ENCODE measurements around the gene PTPRE.

- TF ChIP-seq POLR2AphosphoS5 (IDR thresholded peaks at IDR 0.05; ENCODE audit: low read depth, low read length): no peak
- no peak for TF ChIP-seq REST (IDR thresholded peaks at IDR 0.05; ENCODE audit: insufficient read depth in 1 of 2, low read depth in 2 of 2, low read length in 2 of 2)
- no peak for TF ChIP-seq SIN3A (IDR thresholded peaks at IDR 0.05; ENCODE audit: borderline replicate concordance, insufficient read depth, low read length)
- no peak for TF ChIP-seq TAF1 (IDR thresholded peaks at IDR 0.05; ENCODE audit: borderline replicate concordance, insufficient read depth, low read length)
- TF ChIP-seq FOXP2 (optimal IDR thresholded peaks at IDR 0.05; ENCODE audit: borderline replicate concordance, extremely low read depth, extremely low read length, insufficient read depth): no peak
Measured at GRCh38 chr10:127971101-127971946, 64.4 kb downstream of the PTPRE start.

Data from PFSK-1 (cell line).